GM12865 (cell line): ENCODE measurements around the gene UBAC2.
"Not testable (repeated sequence)": the region's sequence is repeated elsewhere in the genome, so short reads cannot be mapped to it uniquely, and the experiment has no call there.

Source experiments
- DNase-seq: peaks from one replicate; pipeline ENCODE4 v3.0.0; 2010; ENCODE audit warnings: low read depth
- H3K4me3 ChIP-seq: 2 replicates; pipeline ENCODE4 v1.5.1; 2011; ENCODE audit warnings: mild to moderate bottlenecking, low read depth, low read length, control low read depth
- TF ChIP-seq, protein P1 (sequence below): IDR thresholded peaks from 2 replicates; pipeline ENCODE4 v1.5.1; 2011; ENCODE audit warnings: low read length, control low read depth, low read depth, inconsistent platforms; ENCODE audit not compliant: insufficient read depth; ENCODE audit errors: missing control alignments

Gene UBAC2

DNA sequence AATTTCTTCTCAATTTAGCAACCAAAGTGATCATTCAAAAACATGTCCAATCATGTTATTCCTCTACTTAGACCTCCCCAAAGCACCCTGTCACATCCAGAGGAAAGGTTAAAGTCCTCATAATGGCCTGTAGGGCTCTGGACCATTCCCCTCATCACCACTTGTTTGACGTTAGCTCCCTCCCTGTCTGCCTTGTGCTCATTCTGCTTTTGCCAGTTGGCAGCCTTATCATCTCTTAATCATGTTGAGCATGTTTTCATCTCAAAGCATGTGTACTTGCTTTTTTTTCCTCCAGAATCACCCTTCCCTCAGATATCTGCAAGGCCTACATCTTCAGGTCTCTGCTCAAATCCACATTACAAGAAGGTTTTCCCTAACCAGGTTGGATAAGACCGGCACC lies 25.9 kb downstream of the UBAC2 start:
- TF ChIP-seq, protein P1, sequence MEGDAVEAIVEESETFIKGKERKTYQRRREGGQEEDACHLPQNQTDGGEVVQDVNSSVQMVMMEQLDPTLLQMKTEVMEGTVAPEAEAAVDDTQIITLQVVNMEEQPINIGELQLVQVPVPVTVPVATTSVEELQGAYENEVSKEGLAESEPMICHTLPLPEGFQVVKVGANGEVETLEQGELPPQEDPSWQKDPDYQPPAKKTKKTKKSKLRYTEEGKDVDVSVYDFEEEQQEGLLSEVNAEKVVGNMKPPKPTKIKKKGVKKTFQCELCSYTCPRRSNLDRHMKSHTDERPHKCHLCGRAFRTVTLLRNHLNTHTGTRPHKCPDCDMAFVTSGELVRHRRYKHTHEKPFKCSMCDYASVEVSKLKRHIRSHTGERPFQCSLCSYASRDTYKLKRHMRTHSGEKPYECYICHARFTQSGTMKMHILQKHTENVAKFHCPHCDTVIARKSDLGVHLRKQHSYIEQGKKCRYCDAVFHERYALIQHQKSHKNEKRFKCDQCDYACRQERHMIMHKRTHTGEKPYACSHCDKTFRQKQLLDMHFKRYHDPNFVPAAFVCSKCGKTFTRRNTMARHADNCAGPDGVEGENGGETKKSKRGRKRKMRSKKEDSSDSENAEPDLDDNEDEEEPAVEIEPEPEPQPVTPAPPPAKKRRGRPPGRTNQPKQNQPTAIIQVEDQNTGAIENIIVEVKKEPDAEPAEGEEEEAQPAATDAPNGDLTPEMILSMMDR: no peak
- DNase-seq: no peak
- H3K4me3 ChIP-seq: no peak overlapping the region

GRCh38 chr13:99227331-99227900 lies 26.8 kb downstream of the UBAC2 start:
- TF ChIP-seq, protein P1: no peak
- no peak for DNase-seq
- H3K4me3 ChIP-seq: no peak overlapping the region

- no peak overlapping the region for H3K4me3 ChIP-seq
- peak; percentile 44 for DNase-seq
- TF ChIP-seq, protein P1: no peak
Observed at GRCh38 chr13:99227909-99228688, 27.4 kb downstream of the UBAC2 start.

- TF ChIP-seq, protein P1: no peak
- peak overlapping the region; percentile 12; the same call in 1 of the 2 replicates for H3K4me3 ChIP-seq
- peak; percentile 87 for DNase-seq
Observed at GRCh38 chr13:99228737-99229691, 28.4 kb downstream of the UBAC2 start.

GRCh38 chr13:99230588-99230987 lies 29.9 kb downstream of the UBAC2 start:
- H3K4me3 ChIP-seq, DNase-seq: not testable (repeated sequence)

DNA sequence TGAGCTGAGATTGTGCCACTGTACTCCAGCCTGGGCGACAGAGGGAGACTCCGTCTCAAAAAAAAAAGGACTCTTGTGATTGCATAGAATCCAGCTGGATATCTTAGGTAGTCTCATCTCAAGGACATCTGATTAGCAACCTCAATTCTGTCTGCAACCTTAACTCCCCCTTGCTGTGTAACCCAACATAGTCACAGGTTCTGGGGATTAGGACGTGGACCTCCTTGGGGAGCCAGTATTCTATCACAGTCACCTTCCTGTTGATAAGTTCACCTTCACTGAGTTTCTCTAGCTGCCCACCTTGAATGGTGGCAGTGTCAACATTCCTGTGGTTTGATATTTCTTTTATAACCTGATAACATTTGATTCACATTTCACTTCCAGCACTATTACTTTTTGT lies 30.3 kb downstream of the UBAC2 start:
- H3K4me3 ChIP-seq: no peak overlapping the region
- DNase-seq: no peak
- TF ChIP-seq, protein P1: no peak

- TF ChIP-seq, protein P1: no peak
- no peak for DNase-seq
- no peak overlapping the region for H3K4me3 ChIP-seq
Observed at GRCh38 chr13:99231721-99232120, 31.1 kb downstream of the UBAC2 start.
